Measurements from ENCODE around the gene VIT.

GRCh38 chr2:36727550-36727949, 31.0 kb downstream of the VIT start:
- TF ChIP-seq CTCF (IDR thresholded peaks at IDR 0.05) (no peak), POLR2A (IDR thresholded peaks at IDR 0.05) (no peak)
